Tibial nerve (tissue), 4 donors: ENCODE data around the gene ASB8. TPM values are rescaled to one million over a fixed set of nuclear protein-coding genes. Genes with fewer than 3 reads are reported as not detected.

ENCODE experiments used
- DNase-seq, 2 donors: peaks; one replicate each; pipeline ENCODE4 v3.0.0-alpha.2; 2019; ENCODE audit warnings: low spot score in 2 of 2
- H3K27ac ChIP-seq, 4 donors: fragments of 200-600 bp; sonication (generic) in 3 of 4; one replicate each; pipeline ENCODE4 v1.5.1; 2017 to 2019; ENCODE audit warnings: mild to moderate bottlenecking in 1 of 4
- H3K27me3 ChIP-seq, 2 donors: fragments of 200-600 bp; sonication (generic) in 1 of 2; one replicate each; pipeline versions ENCODE4 v1.5.1 to v1.6.0; 2017 to 2019
- H3K36me3 ChIP-seq, 3 donors: fragments of 200-600 bp; sonication (generic); one replicate each; pipeline ENCODE4 v1.5.1; 2018 to 2019
- H3K4me1 ChIP-seq, 4 donors: fragments of 200-600 bp; sonication (generic) in 3 of 4; one replicate each; pipeline ENCODE4 v1.5.1; 2017 to 2019
- H3K4me3 ChIP-seq, 4 donors: fragments of 200-600 bp; sonication (generic) in 3 of 4; one replicate each; pipeline ENCODE4 v1.5.1; 2017 to 2019; ENCODE audit warnings: mild to moderate bottlenecking in 1 of 4, moderate library complexity in 1 of 4
- H3K9me3 ChIP-seq, 4 donors: fragments of 200-600 bp; sonication (generic) in 3 of 4; one replicate each; pipeline ENCODE4 v1.5.1; 2017 to 2019
- CTCF ChIP-seq, 5 experiments: fragments of 200-600 bp in 3 of 5; fragments of 450-650 bp in 2 of 5; sonication (generic) in 3 of 5; IDR thresholded peaks; one replicate each; pipeline ENCODE4 v1.5.1; 2016 to 2019; ENCODE audit warnings: antibody characterized with exemption in 5 of 5, mild to moderate bottlenecking in 3 of 5, moderate library complexity in 2 of 5
- EP300 ChIP-seq, 2 donors: sonication (generic); formaldehyde crosslinking; IDR thresholded peaks; one replicate each; pipeline ENCODE4 v1.6.1; 2017; ENCODE audit warnings: antibody characterized with exemption in 2 of 2, mild to moderate bottlenecking in 1 of 2
- POLR2A ChIP-seq, 2 donors: fragments of 450-650 bp; IDR thresholded peaks; one replicate each; pipeline ENCODE4 v1.6.1; 2017; ENCODE audit warnings: antibody characterized with exemption in 2 of 2, mild to moderate bottlenecking in 2 of 2, moderate library complexity in 2 of 2
- WGBS, 2 donors: methylation state at CpG; one replicate each; pipeline ENCODE4 v1.1.5; 2018; 5-methylcytosine and 5-hydroxymethylcytosine counted together
- total RNA-seq, 4 donors: library from RNA; depleted of rRNA; stranded (reverse); fragments of >200 nt; gene quantifications; one replicate each; pipeline ENCODE4 v1.1.0, GENCODE V29; 2016

ASB8 gene
- total RNA-seq, 4 donors from 2014 or later: 25.1 to 40.2 (median 28.2) TPM

GRCh38 chr12:48187916-48188695 lies 30.8 kb upstream of the ASB8 start:
- H3K4me1 ChIP-seq: peaks cover 0 to 47% (median 4%) of the 10 kb centered on the region in 4 donors
- H3K27me3 ChIP-seq: peaks cover 0 to 18% of the 10 kb centered on the region in 2 donors
- TF ChIP-seq EP300 (IDR thresholded peaks at IDR 0.05) (no peak), CTCF (IDR thresholded peaks at IDR 0.05) (no peak), POLR2A (IDR thresholded peaks at IDR 0.05) (no peak)
- DNase-seq: no peak
- no peaks in the 10 kb centered on the region for H3K9me3 ChIP-seq
- no peaks in the 10 kb centered on the region for H3K36me3 ChIP-seq
- WGBS, 2 donors: 64 to 66% methylated on average over 10 of the region's 10 CpGs
- no peak overlapping the region for H3K4me3 ChIP-seq
- H3K27ac ChIP-seq: peak overlapping the region in 2 of 4 donors; percentile 8 to 44

- no peaks in the 10 kb centered on the region for H3K9me3 ChIP-seq
- no peaks in the 10 kb centered on the region for H3K36me3 ChIP-seq
- TF ChIP-seq EP300 (IDR thresholded peaks at IDR 0.05) (no peak), POLR2A (IDR thresholded peaks at IDR 0.05) (no peak), CTCF (IDR thresholded peaks at IDR 0.05) (no peak)
- 38 to 46% methylated on average over 10 of the region's 10 CpGs for WGBS, 2 donors
- H3K4me3 ChIP-seq: peak overlapping the region in 3 of 4 donors; percentile 61 to 76 (median 74)
- DNase-seq: no peak
- peaks cover 0 to 32% of the 10 kb centered on the region in 2 donors for H3K27me3 ChIP-seq
- H3K4me1 ChIP-seq: peaks cover 0 to 44% (median 4%) of the 10 kb centered on the region in 4 donors
- H3K27ac ChIP-seq: peak overlapping the region in 2 of 4 donors; percentile 61 to 85
Observed at GRCh38 chr12:48185181-48185919, 28.0 kb upstream of the ASB8 start.

GRCh38 chr12:48184549-48184922 lies 27.2 kb upstream of the ASB8 start:
- Histone ChIP-seq H3K4me3 (peak overlapping the region; percentile 61 to 76 (median 68)), H3K36me3 (no peaks in the 10 kb centered on the region), H3K4me1 (peaks cover 0 to 38% (median 4%) of the 10 kb centered on the region in 4 donors), H3K9me3 (no peaks in the 10 kb centered on the region), H3K27ac (peak overlapping the region in 3 of 4 donors; percentile 55 to 85 (median 73)), H3K27me3 (peaks cover 0 to 36% of the 10 kb centered on the region in 2 donors)
- whole genome bisulfite sequencing, 2 donors: 2% methylated on average over 7 to 17 of the region's 20 CpGs
- no peak for TF ChIP-seq CTCF (IDR thresholded peaks at IDR 0.05)
- TF ChIP-seq EP300 (IDR thresholded peaks at IDR 0.05): no peak
- TF ChIP-seq POLR2A (IDR thresholded peaks at IDR 0.05): no peak
- DNase-seq: no peak

GRCh38 chr12:48183876-48184548 lies 26.7 kb upstream of the ASB8 start:
- TF ChIP-seq CTCF (IDR thresholded peaks at IDR 0.05): peak in 2 of 5 experiments; percentile 0 to 1
- TF ChIP-seq POLR2A (IDR thresholded peaks at IDR 0.05): no peak
- Histone ChIP-seq H3K36me3 (no peaks in the 10 kb centered on the region), H3K4me1 (peaks cover 0 to 36% (median 4%) of the 10 kb centered on the region in 4 donors), H3K27ac (peak overlapping the region; percentile 55 to 85 (median 66)), H3K9me3 (no peaks in the 10 kb centered on the region), H3K27me3 (peaks cover 0 to 36% of the 10 kb centered on the region in 2 donors), H3K4me3 (peak overlapping the region; percentile 61 to 76 (median 68))
- 1 to 3% methylated on average over 26 to 38 of the region's 61 CpGs for WGBS, 2 donors
- DNase-seq: no peak
